Activated naive CD4-positive, alpha-beta T cell treated with anti-CD3 and anti-CD28 coated beads, Interleukin-2, amount 50 U/mL, for 16 hours (primary cell): ENCODE measurements around the gene OR4A47.
"Not testable (repeated sequence)": the region's sequence is repeated elsewhere in the genome, so short reads cannot be mapped to it uniquely, and the experiment has no call there.

Experiments used
- DNase-seq: peaks from one replicate; pipeline ENCODE4 v3.0.0-alpha.2; 2020

Gene OR4A47

GRCh38 chr11:48488493-48488892 lies at the start of gene OR4A47:
Gene OR4A47 (plus strand): TSS chr11:48488793. CDS start chr11:48488793, 0 bp downstream.
- not testable (repeated sequence) for DNase-seq

- not testable (repeated sequence) for DNase-seq
These were observed 32.7 kb upstream of the OR4A47 start for GRCh38 chr11:48455909-48456308.

- not testable (repeated sequence) for DNase-seq
These were observed 14.6 kb upstream of the OR4A47 start for GRCh38 chr11:48473966-48474365.

DNA sequence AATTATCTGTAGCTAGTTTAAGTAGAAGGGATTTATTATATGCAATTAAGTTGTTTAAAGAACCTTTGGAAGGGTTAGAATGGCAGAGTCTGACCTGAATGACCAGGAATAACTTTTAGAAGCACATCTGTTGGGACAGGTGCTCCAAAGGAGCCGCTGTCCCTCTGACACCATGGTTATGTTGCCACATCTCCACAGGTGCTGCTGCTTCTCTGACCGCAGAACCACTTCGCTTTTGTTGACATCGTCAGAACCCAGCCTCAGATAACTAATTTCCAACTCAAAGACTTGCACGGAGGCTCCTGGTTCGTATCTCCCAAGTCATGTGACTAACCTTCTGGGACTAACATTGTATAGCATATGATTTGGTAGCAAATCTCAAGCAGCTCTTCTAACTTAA lies 13.9 kb upstream of the OR4A47 start:
- not testable (repeated sequence) for DNase-seq

GRCh38 chr11:48506169-48506568 lies 17.6 kb downstream of the OR4A47 start:
- DNase-seq: not testable (repeated sequence)

DNA sequence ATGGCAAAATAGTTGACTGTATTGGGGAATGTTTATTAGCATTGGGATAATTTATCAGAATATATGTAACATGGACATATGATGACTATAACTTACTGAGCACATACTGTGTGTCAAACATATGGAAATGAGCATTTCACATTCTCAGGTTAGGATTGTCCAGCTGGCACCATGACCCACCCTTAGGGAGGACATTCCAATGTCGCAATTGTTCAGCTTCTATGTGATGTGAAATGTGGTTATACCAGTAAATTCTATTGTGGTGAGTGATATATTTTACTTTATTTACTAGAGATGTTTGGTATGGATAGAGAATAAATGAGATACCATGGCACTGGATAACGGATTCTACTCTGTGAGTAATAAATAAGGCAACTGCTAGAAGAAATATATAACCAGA lies 50.4 kb downstream of the OR4A47 start:
- no peak for DNase-seq
